Activated naive CD8-positive, alpha-beta T cell treated with anti-CD3 and anti-CD28 coated beads, Interleukin-2, amount 50 U/mL, for 16 hours (primary cell): ENCODE results near the gene RNF207.

Experiments
- DNase-seq: peaks from one replicate; pipeline ENCODE4 v3.0.0-alpha.2; 2020; ENCODE audit warnings: low read depth, low spot score

Gene RNF207

GRCh38 chr1:6205849-6206519, at the start of gene RNF207:
TSS of gene RNF207 (plus strand) at chr1:6206119. CDS start at chr1:6206536, 417 bp downstream.
- no peak for DNase-seq

GRCh38 chr1:6157132-6157527, 48.8 kb upstream of the RNF207 start:
- DNase-seq: no peak

GRCh38 chr1:6157528-6158174, 48.3 kb upstream of the RNF207 start:
- no peak for DNase-seq

- DNase-seq: no peak
Observed at GRCh38 chr1:6158181-6158580, 47.7 kb upstream of the RNF207 start.

GRCh38 chr1:6162341-6162740, 43.6 kb upstream of the RNF207 start:
- DNase-seq: no peak

- DNase-seq: no peak
Observed at GRCh38 chr1:6162773-6163172, 43.1 kb upstream of the RNF207 start.

GRCh38 chr1:6163191-6163972, 42.5 kb upstream of the RNF207 start:
- DNase-seq: no peak

GRCh38 chr1:6163973-6164617, 41.8 kb upstream of the RNF207 start:
- no peak for DNase-seq

GRCh38 chr1:6165027-6165426, 40.9 kb upstream of the RNF207 start:
- DNase-seq: no peak

- DNase-seq: no peak
Observed at GRCh38 chr1:6165441-6165985, 40.4 kb upstream of the RNF207 start.

GRCh38 chr1:6166221-6166620, 39.7 kb upstream of the RNF207 start:
- no peak for DNase-seq

- no peak for DNase-seq
Observed at GRCh38 chr1:6166655-6167390, 39.1 kb upstream of the RNF207 start.

- no peak for DNase-seq
Observed at GRCh38 chr1:6167391-6168303, 38.3 kb upstream of the RNF207 start.

GRCh38 chr1:6168947-6169586, 36.9 kb upstream of the RNF207 start:
- DNase-seq: no peak

- no peak for DNase-seq
Observed at GRCh38 chr1:6170116-6170741, 35.7 kb upstream of the RNF207 start.

- DNase-seq: no peak
Observed at GRCh38 chr1:6170742-6171201, 35.1 kb upstream of the RNF207 start.

GRCh38 chr1:6171548-6172124, 34.3 kb upstream of the RNF207 start:
- DNase-seq: no peak

- no peak for DNase-seq
Observed at GRCh38 chr1:6172549-6172948, 33.4 kb upstream of the RNF207 start.
